ENCODE results near the gene ERBB4.

ERBB4 gene

GRCh38 chr2:212416086-212416485, 122.5 kb downstream of the ERBB4 start:
- Histone ChIP-seq H3K27me3 (ENCODE audit: control insufficient read depth, insufficient read depth, low read length) (no peaks in the 10 kb centered on the region), H2AFZ (no peak overlapping the region), H3K79me2 (no peaks in the 10 kb centered on the region), H3K4me2 (ENCODE audit: low read length) (no peak overlapping the region), H3K27ac (no peak overlapping the region), H3K36me3 (ENCODE audit: control insufficient read depth, insufficient read depth, low read length) (no peaks in the 10 kb centered on the region), H3K9me3 (ENCODE audit: control insufficient read depth, low read length) (no peaks in the 10 kb centered on the region), H3K4me1 (no peaks in the 10 kb centered on the region), H3K9ac (no peak overlapping the region), H3K4me3 (ENCODE audit: low read depth, low read length) (no peak overlapping the region)
- TF ChIP-seq, protein P1, sequence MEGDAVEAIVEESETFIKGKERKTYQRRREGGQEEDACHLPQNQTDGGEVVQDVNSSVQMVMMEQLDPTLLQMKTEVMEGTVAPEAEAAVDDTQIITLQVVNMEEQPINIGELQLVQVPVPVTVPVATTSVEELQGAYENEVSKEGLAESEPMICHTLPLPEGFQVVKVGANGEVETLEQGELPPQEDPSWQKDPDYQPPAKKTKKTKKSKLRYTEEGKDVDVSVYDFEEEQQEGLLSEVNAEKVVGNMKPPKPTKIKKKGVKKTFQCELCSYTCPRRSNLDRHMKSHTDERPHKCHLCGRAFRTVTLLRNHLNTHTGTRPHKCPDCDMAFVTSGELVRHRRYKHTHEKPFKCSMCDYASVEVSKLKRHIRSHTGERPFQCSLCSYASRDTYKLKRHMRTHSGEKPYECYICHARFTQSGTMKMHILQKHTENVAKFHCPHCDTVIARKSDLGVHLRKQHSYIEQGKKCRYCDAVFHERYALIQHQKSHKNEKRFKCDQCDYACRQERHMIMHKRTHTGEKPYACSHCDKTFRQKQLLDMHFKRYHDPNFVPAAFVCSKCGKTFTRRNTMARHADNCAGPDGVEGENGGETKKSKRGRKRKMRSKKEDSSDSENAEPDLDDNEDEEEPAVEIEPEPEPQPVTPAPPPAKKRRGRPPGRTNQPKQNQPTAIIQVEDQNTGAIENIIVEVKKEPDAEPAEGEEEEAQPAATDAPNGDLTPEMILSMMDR (IDR thresholded peaks at IDR 0.05), result no peak

GRCh38 chr2:212414767-212415211, 123.8 kb downstream of the ERBB4 start:
- Histone ChIP-seq H3K4me2 (ENCODE audit: low read length) (no peak overlapping the region), H3K27ac (no peak overlapping the region), H3K27me3 (ENCODE audit: control insufficient read depth, insufficient read depth, low read length) (no peaks in the 10 kb centered on the region), H3K4me1 (no peaks in the 10 kb centered on the region), H3K36me3 (ENCODE audit: control insufficient read depth, insufficient read depth, low read length) (no peaks in the 10 kb centered on the region), H3K9me3 (ENCODE audit: control insufficient read depth, low read length) (no peaks in the 10 kb centered on the region), H3K9ac (no peak overlapping the region), H3K79me2 (no peaks in the 10 kb centered on the region), H3K4me3 (ENCODE audit: low read depth, low read length) (no peak overlapping the region), H2AFZ (no peak overlapping the region)
- TF ChIP-seq, protein P1 (IDR thresholded peaks at IDR 0.05), result no peak

DNA sequence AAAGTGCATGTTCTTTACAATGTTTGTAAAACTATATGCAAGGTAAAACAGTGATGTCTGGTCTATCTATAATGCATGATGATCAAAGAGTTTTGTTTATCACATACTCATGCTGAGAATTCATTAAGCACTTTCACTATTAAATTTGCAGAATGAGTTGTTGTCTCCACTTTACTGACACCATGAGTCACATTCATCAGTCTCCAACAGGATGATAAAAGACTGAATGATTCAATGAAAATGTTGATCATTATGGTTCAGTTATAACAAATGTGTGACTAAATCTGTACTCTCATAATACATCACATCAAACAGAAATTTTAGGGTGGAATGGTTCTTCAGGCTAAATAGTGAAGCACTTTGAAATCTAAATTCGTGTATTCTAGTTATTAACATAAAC, 129.0 kb downstream of the ERBB4 start:
- H3K4me1 ChIP-seq, result no peaks in the 10 kb centered on the region
- TF ChIP-seq, protein P1 (IDR thresholded peaks at IDR 0.05), result no peak
- no peak overlapping the region for H3K9ac ChIP-seq
- H3K27ac ChIP-seq, result no peak overlapping the region
- H2AFZ ChIP-seq, result no peak overlapping the region
- H3K36me3 ChIP-seq (ENCODE audit: control insufficient read depth, insufficient read depth, low read length), result no peaks in the 10 kb centered on the region
- no peaks in the 10 kb centered on the region for H3K79me2 ChIP-seq
- H3K27me3 ChIP-seq (ENCODE audit: control insufficient read depth, insufficient read depth, low read length), result no peaks in the 10 kb centered on the region
- H3K4me2 ChIP-seq (ENCODE audit: low read length), result no peak overlapping the region
- no peaks in the 10 kb centered on the region for H3K9me3 ChIP-seq (ENCODE audit: control insufficient read depth, low read length)
- no peak overlapping the region for H3K4me3 ChIP-seq (ENCODE audit: low read depth, low read length)

DNA sequence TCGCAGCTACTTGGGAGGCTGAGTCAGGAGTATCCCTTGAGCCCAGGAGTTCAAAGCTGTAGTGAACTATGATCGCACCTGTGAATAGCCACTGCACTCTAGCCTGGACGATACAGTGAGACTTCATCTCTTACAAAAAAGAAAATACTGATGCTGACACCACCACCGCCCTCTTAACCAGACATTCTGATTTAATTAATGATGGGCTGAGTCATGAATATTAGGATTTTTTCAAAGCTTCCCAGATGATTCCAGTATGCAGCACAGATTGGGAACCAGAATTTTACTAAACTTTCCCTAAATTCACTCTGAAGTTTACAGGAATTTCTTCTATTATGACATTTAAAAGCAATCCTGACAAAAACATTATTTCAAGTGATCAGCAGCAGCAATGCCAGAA, 130.1 kb downstream of the ERBB4 start:
- Histone ChIP-seq H3K27ac (no peak overlapping the region), H3K4me3 (ENCODE audit: low read depth, low read length) (no peak overlapping the region), H3K4me2 (ENCODE audit: low read length) (no peak overlapping the region), H3K27me3 (ENCODE audit: control insufficient read depth, insufficient read depth, low read length) (no peaks in the 10 kb centered on the region), H3K9ac (no peak overlapping the region), H3K4me1 (no peaks in the 10 kb centered on the region), H3K9me3 (ENCODE audit: control insufficient read depth, low read length) (no peaks in the 10 kb centered on the region), H3K36me3 (ENCODE audit: control insufficient read depth, insufficient read depth, low read length) (no peaks in the 10 kb centered on the region), H3K79me2 (no peaks in the 10 kb centered on the region), H2AFZ (no peak overlapping the region)
- TF ChIP-seq, protein P1 (IDR thresholded peaks at IDR 0.05), result no peak

- Histone ChIP-seq H2AFZ (no peak overlapping the region), H3K27ac (no peak overlapping the region), H3K9me3 (ENCODE audit: control insufficient read depth, low read length) (no peaks in the 10 kb centered on the region), H3K27me3 (ENCODE audit: control insufficient read depth, insufficient read depth, low read length) (no peaks in the 10 kb centered on the region), H3K9ac (no peak overlapping the region), H3K4me1 (no peaks in the 10 kb centered on the region), H3K79me2 (no peaks in the 10 kb centered on the region), H3K4me3 (ENCODE audit: low read depth, low read length) (no peak overlapping the region), H3K4me2 (ENCODE audit: low read length) (no peak overlapping the region), H3K36me3 (ENCODE audit: control insufficient read depth, insufficient read depth, low read length) (no peaks in the 10 kb centered on the region)
- TF ChIP-seq, protein P1 (IDR thresholded peaks at IDR 0.05), result no peak
These were observed 131.9 kb downstream of the ERBB4 start for GRCh38 chr2:212406716-212407115.
